ENCODE data around the gene GLB1L3. TPM values are rescaled to one million over a fixed set of nuclear protein-coding genes. Genes with fewer than 3 reads are reported as not detected.
"Not testable (repeated sequence)": the region's sequence is repeated elsewhere in the genome, so short reads cannot be mapped to it uniquely, and the experiment has no call there.

The GLB1L3 gene
- total RNA-seq, 1 experiment from 2014 or later = 1.6 TPM

- DNase-seq (ENCODE audit: low spot score) = no peak
These were observed 23.6 kb upstream of the GLB1L3 start for GRCh38 chr11:134252346-134253187.

GRCh38 chr11:134253188-134253993, 22.8 kb upstream of the GLB1L3 start, which contains the start of the genes ACAD8 and THYN1:
ACAD8 (plus strand) TSS chr11:134253568; CDS start chr11:134253601, 33 bp downstream.
THYN1 (minus strand) TSS chr11:134253352; CDS start chr11:134252882, 470 bp downstream.
- peak; percentile 94 for DNase-seq (ENCODE audit: low spot score)

- DNase-seq (ENCODE audit: low spot score) = no peak
These were observed 21.6 kb upstream of the GLB1L3 start for GRCh38 chr11:134254433-134255183.

GRCh38 chr11:134255184-134255561, 21.0 kb upstream of the GLB1L3 start:
- not testable (repeated sequence) for DNase-seq (ENCODE audit: low spot score)

GRCh38 chr11:134257101-134257500, 19.1 kb upstream of the GLB1L3 start:
- no peak for DNase-seq (ENCODE audit: low spot score)

- DNase-seq (ENCODE audit: low spot score) = no peak
These were observed 17.6 kb upstream of the GLB1L3 start for GRCh38 chr11:134258577-134258976.

GRCh38 chr11:134260503-134260902, 15.7 kb upstream of the GLB1L3 start:
- no peak for DNase-seq (ENCODE audit: low spot score)

GRCh38 chr11:134260983-134261382, 15.2 kb upstream of the GLB1L3 start:
- no peak for DNase-seq (ENCODE audit: low spot score)

- peak; percentile 27 for DNase-seq (ENCODE audit: low spot score)
These were observed 14.3 kb upstream of the GLB1L3 start for GRCh38 chr11:134261626-134262488.

GRCh38 chr11:134264966-134265764, 11.0 kb upstream of the GLB1L3 start:
- DNase-seq (ENCODE audit: low spot score) = no peak

GRCh38 chr11:134266440-134266839, 9.7 kb upstream of the GLB1L3 start:
- peak; percentile 60 for DNase-seq (ENCODE audit: low spot score)

GRCh38 chr11:134266841-134267251, 9.3 kb upstream of the GLB1L3 start:
- DNase-seq (ENCODE audit: low spot score) = peak; percentile 87

GRCh38 chr11:134267461-134267860, 8.7 kb upstream of the GLB1L3 start:
- no peak for DNase-seq (ENCODE audit: low spot score)

- no peak for DNase-seq (ENCODE audit: low spot score)
These were observed 8.2 kb upstream of the GLB1L3 start for GRCh38 chr11:134267966-134268365.

- DNase-seq (ENCODE audit: low spot score) = peak; percentile 36
These were observed 5.9 kb upstream of the GLB1L3 start for GRCh38 chr11:134270250-134270714.

- DNase-seq (ENCODE audit: low spot score) = no peak
These were observed 4.2 kb upstream of the GLB1L3 start for GRCh38 chr11:134271978-134272377.

GRCh38 chr11:134272381-134273316, 3.5 kb upstream of the GLB1L3 start:
- DNase-seq (ENCODE audit: low spot score) = no peak

GRCh38 chr11:134273317-134273712, 2.9 kb upstream of the GLB1L3 start:
- no peak for DNase-seq (ENCODE audit: low spot score)

- no peak for DNase-seq (ENCODE audit: low spot score)
These were observed 1.0 kb upstream of the GLB1L3 start for GRCh38 chr11:134275188-134275533.

Measured in H4 (cell line).